ENCODE data around the gene ADGRL3. TPM values are rescaled to one million over a fixed set of nuclear protein-coding genes. Genes with fewer than 3 reads are reported as not detected.

The ADGRL3 gene
- total RNA-seq, 4 donors from 2014 or later: 6.5 to 19.0 (median 14.0) TPM

DNA sequence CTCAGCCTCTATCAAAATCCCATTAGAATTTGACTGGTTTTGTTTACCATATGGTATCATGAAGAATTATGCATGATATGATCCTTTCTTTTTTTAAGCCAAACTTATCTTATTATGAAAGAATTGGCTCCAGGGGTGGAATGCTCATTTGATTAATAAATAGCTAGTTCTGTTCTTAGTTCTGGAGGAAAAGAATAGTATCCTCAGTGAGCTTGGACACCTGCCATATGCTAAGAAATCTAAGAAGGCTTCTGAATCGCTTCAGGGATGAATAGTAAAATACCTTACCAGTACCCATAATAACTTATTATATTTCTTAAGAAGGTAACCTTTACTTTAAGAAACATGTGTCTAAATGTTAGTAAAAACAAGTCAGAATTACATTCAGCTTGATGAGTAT lies 803.6 kb downstream of the ADGRL3 start:
- H3K27me3 ChIP-seq: no peaks in the 10 kb centered on the region
- no peaks in the 10 kb centered on the region for H3K4me1 ChIP-seq
- no peaks in the 10 kb centered on the region for H3K36me3 ChIP-seq
- no peak overlapping the region for H3K4me3 ChIP-seq
- DNase-seq (ENCODE audit: low spot score in 2 of 2): no peak
- TF ChIP-seq EP300 (IDR thresholded peaks at IDR 0.05): no peak
- TF ChIP-seq CTCF (IDR thresholded peaks at IDR 0.05): no peak
- no peak for TF ChIP-seq POLR2A (IDR thresholded peaks at IDR 0.05)
- no peak for TF ChIP-seq POLR2AphosphoS5 (IDR thresholded peaks at IDR 0.05)
- WGBS: 44% methylated on average over 1 of the region's 1 CpG
- no peak overlapping the region for H3K27ac ChIP-seq
- no peaks in the 10 kb centered on the region for H3K9me3 ChIP-seq

GRCh38 chr4:62004881-62005280 lies 804.8 kb downstream of the ADGRL3 start:
- Histone ChIP-seq H3K9me3 (no peaks in the 10 kb centered on the region), H3K4me3 (no peak overlapping the region)
- DNase-seq (ENCODE audit: low spot score in 2 of 2): no peak

DNA sequence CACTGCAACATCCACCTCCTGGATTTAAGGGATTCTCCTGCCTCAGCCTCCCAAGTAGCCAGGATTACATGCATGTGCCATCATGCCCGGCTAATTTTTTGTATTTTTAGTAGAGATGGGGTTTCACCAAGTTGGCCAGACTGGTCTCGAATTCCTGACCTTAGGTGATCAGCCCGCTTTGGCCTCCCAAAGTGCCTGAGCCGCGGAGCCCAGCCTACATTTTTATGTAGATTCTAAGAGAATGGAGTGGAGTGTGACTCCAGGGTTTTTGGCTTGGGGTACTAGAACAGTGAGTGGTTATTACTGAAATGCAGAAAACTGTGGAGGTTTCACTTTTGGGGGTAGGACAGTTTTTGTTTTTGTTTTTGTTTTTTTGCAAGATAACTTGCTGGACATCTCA lies 806.0 kb downstream of the ADGRL3 start:
- Histone ChIP-seq H3K36me3 (no peaks in the 10 kb centered on the region), H3K9me3 (no peaks in the 10 kb centered on the region), H3K27me3 (no peaks in the 10 kb centered on the region), H3K4me3 (no peak overlapping the region), H3K4me1 (no peaks in the 10 kb centered on the region), H3K27ac (no peak overlapping the region)
- 92% methylated on average over 5 of the region's 5 CpGs for WGBS
- TF ChIP-seq POLR2A (IDR thresholded peaks at IDR 0.05): no peak
- no peak for TF ChIP-seq CTCF (IDR thresholded peaks at IDR 0.05)
- TF ChIP-seq EP300 (IDR thresholded peaks at IDR 0.05): no peak
- no peak for TF ChIP-seq POLR2AphosphoS5 (IDR thresholded peaks at IDR 0.05)
- no peak for DNase-seq (ENCODE audit: low spot score in 2 of 2)

More at GRCh38 chr4:62004881-62005280, 804.8 kb downstream of the ADGRL3 start:
- H3K27me3 ChIP-seq: no peaks in the 10 kb centered on the region
- H3K36me3 ChIP-seq: no peaks in the 10 kb centered on the region
- H3K4me1 ChIP-seq: no peaks in the 10 kb centered on the region
- TF ChIP-seq POLR2AphosphoS5 (IDR thresholded peaks at IDR 0.05) (no peak), EP300 (IDR thresholded peaks at IDR 0.05) (no peak), POLR2A (IDR thresholded peaks at IDR 0.05) (no peak), CTCF (IDR thresholded peaks at IDR 0.05) (no peak)
- no peak overlapping the region for H3K27ac ChIP-seq

- Histone ChIP-seq H3K27me3 (no peaks in the 10 kb centered on the region), H3K4me3 (no peak overlapping the region), H3K9me3 (no peaks in the 10 kb centered on the region), H3K27ac (no peak overlapping the region), H3K36me3 (no peaks in the 10 kb centered on the region), H3K4me1 (no peaks in the 10 kb centered on the region)
- no peak for TF ChIP-seq EP300 (IDR thresholded peaks at IDR 0.05)
- TF ChIP-seq CTCF (IDR thresholded peaks at IDR 0.05): no peak
- TF ChIP-seq POLR2AphosphoS5 (IDR thresholded peaks at IDR 0.05): no peak
- no peak for TF ChIP-seq POLR2A (IDR thresholded peaks at IDR 0.05)
- 60% methylated on average over 3 of the region's 3 CpGs for WGBS
- no peak for DNase-seq (ENCODE audit: low spot score in 2 of 2)
Measured at GRCh38 chr4:62015043-62015739, 815.1 kb downstream of the ADGRL3 start.

GRCh38 chr4:62018537-62018936 lies 818.4 kb downstream of the ADGRL3 start:
- Histone ChIP-seq H3K4me1 (no peaks in the 10 kb centered on the region), H3K4me3 (no peak overlapping the region), H3K27ac (no peak overlapping the region), H3K27me3 (no peaks in the 10 kb centered on the region), H3K9me3 (no peaks in the 10 kb centered on the region), H3K36me3 (no peaks in the 10 kb centered on the region)
- 89% methylated on average over 4 of the region's 4 CpGs for WGBS
- TF ChIP-seq POLR2A (IDR thresholded peaks at IDR 0.05) (no peak), EP300 (IDR thresholded peaks at IDR 0.05) (no peak), CTCF (IDR thresholded peaks at IDR 0.05) (no peak), POLR2AphosphoS5 (IDR thresholded peaks at IDR 0.05) (no peak)
- DNase-seq (ENCODE audit: low spot score in 2 of 2): no peak

All from suprapubic skin (tissue), 4 donors.